ENCODE results near the gene OR5B17.
"Not testable (repeated sequence)": the region's sequence is repeated elsewhere in the genome, so short reads cannot be mapped to it uniquely, and the experiment has no call there.

OR5B17 gene
- 0 reads per million in 2 donors for total RNA-seq

DNA sequence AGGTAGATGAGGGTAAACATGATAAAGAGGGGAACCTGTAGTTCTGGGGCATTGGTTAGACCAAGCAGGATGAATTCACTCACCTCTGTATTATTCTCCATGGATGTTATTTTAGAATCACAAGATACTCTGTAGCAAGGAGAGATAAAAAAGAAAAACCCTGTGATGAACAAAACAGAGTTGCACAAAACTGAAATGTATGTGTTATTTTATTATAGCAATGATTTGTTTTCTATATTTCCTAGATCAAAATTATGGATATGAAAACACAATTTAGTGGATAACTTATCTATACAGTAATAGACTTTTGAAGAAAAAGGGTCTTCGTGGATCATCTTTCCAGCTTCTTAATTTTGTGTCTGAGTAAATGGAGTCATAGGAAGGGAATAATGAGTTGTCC, at the start of gene OR5B17:
Gene OR5B17 (minus strand): TSS at position 101 of the 400 bp plus-strand sequence. CDS start 0 bp downstream, at position 101.
- DNase-seq: no peak

DNA sequence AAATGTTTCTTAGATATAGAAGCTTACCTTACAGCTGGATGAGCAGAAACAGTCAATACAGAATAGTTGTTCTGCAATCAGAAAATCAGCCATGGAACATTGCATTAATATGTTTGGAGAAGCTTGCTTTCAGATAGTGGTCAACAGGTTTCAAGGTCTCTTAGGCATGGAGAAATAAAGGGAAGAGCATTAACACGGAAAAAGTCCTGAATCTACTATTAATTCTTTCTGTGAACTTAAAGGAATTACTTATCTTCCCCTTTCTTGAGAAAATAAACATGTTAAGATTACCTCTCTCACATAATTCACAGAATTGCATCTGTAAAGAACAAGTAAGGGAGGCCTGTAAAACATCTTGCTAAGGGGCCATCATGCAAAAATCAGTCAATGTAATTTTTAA, 47.9 kb upstream of the OR5B17 start, which contains the start of gene OR5B3:
Gene OR5B3 (minus strand): TSS at position 101 of the 400 bp plus-strand sequence. CDS start 3,465 bp downstream, outside the sequence.
- DNase-seq: no peak

DNA sequence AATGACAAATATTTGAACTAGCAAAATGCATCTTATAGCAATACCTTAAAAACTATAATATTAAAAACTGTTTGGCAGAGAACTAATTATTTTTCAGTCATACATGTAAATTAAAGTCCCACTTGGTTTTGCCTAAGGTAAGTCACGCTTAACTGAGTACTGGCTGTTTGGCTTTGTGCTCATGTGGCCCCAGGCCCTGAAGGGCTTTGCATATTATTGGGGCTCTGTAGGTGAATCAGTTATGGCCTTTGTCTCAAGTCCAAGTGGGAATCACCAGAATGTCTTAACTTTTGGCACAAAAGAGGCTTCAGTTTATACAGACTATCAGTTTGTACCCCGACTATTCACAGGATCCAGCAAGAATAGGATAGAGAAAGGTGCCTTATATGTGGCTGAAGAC, 40.8 kb upstream of the OR5B17 start:
- DNase-seq: not testable (repeated sequence)

DNA sequence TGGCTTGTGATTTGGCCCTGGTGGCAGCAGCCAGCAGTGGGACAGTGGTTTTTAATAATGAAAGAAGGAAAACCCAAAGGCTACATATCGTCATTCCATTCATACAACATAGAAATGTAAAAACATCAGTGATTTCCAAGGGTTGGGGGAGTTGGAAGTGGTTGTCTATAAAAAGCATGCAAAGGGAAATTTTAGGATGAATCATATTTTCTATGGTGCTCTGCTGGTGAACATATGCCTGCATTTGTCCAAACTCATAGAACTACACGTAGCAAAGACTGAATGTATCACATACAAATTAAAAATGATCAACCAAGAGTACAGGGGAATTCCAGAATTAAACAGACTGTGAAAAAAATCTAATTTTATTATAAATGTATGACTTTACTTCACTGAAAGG, 36.7 kb upstream of the OR5B17 start:
- DNase-seq: no peak

- no peak for DNase-seq
Measured at GRCh38 chr11:58394195-58394594, 35.3 kb upstream of the OR5B17 start.

GRCh38 chr11:58392746-58393145, 33.9 kb upstream of the OR5B17 start:
- no peak for DNase-seq

- DNase-seq: no peak
Measured at GRCh38 chr11:58391879-58392278, 33.0 kb upstream of the OR5B17 start.

GRCh38 chr11:58390551-58391063, 31.7 kb upstream of the OR5B17 start:
- DNase-seq: no peak

DNA sequence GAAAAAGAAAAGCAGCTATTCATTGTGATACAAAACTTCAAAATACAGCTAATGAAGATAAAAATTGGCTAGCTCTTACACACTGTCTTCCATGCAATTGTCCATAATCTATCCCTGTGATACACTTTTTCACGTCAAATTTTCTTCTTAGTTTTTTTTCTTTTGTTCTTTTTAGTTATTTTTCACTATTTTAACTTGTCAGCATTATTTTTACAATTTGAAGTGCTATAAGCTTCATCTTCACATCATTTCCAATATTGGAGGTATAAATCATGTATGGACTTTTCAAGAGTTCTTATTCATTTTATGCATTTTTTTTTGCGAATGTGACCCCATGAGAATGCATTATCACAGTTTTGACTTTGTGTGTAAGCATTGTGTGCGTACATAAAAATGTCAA, 4.1 kb downstream of the OR5B17 start:
- no peak for DNase-seq

DNA sequence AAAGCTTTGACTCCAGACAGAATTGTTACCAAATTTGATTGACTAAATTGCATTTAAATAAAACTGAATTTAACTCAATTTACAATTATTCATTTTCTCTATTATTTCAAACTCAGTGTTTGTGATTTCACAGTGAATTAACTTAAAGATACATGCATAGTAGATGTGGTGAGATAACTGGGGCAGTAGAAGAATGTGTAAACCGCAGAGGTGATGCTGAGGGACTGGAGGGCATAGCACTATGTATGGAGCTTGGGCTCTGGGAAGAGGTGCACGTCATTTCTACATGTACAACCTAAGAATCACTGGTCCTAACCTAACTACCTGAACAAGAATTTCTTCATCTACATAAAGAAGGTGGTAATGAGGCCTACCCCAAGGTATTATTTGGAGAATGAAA, 13.7 kb downstream of the OR5B17 start:
- DNase-seq: no peak

GRCh38 chr11:58334708-58335107, 24.2 kb downstream of the OR5B17 start:
- no peak for DNase-seq

DNA sequence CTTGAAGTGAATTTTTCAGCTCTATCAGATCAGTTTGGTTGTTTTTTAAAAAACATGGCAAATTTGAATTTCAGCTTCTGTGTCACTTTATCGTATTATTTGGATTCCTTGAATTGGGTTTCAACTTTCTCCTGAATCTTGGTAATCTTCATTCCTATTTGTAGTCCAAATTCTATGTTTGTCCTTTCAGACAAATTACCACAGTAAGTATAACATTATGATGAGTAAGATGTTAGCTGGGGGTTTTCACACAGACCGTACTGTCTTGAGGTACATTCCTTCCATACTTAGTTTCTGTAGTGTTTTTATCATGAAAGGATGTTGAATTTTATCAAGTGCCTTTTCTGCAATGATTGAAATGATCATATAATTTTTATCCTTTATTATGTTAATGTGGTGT, 28.0 kb downstream of the OR5B17 start:
- DNase-seq: no peak

GRCh38 chr11:58318532-58318931, 40.3 kb downstream of the OR5B17 start:
- DNase-seq: no peak

GRCh38 chr11:58316142-58316541, 42.7 kb downstream of the OR5B17 start:
- no peak for DNase-seq

All from T-helper 9 cell (primary cell).